Stomach (tissue), 4 donors: ENCODE results near the gene UGT1A1.
"Not testable (repeated sequence)": the region's sequence is repeated elsewhere in the genome, so short reads cannot be mapped to it uniquely, and the experiment has no call there.

Experiments used
- CTCF ChIP-seq, 7 experiments: fragments of 450-650 bp in 4 of 7; fragments of 200-600 bp in 3 of 7; sonication (generic) in 3 of 7; IDR thresholded peaks; one replicate each; pipeline ENCODE4 v1.5.1; 2016 to 2019; ENCODE audit warnings: antibody characterized with exemption in 7 of 7, control low read depth in 2 of 7, mild to moderate bottlenecking in 1 of 7
- POLR2A ChIP-seq, 4 donors: fragments of 450-650 bp; IDR thresholded peaks; one replicate each; pipeline ENCODE4 v1.6.1; 2016; ENCODE audit warnings: antibody characterized with exemption in 4 of 4, control low read depth in 2 of 4, mild to moderate bottlenecking in 1 of 4, moderate library complexity in 1 of 4

- not testable (repeated sequence) for TF ChIP-seq CTCF, POLR2A (IDR thresholded peaks at IDR 0.05)
Measured at GRCh38 chr2:233736868-233737653, 23.0 kb upstream of the UGT1A1 start.
